Peyer's patch (tissue), 4 donors: ENCODE measurements around the gene POLR2L. TPM values are rescaled to one million over a fixed set of nuclear protein-coding genes. Genes with fewer than 3 reads are reported as not detected.

Source experiments
- DNase-seq, 3 donors: peaks; one replicate each; pipeline ENCODE4 v3.0.0-alpha.2; 2017 to 2019
- H3K27ac ChIP-seq, 4 donors: fragments of 200-600 bp; sonication (generic); one replicate each; pipeline ENCODE4 v1.5.1; 2016 to 2019
- H3K27me3 ChIP-seq, 2 donors: fragments of 200-600 bp; sonication (generic); one replicate each; pipeline ENCODE4 v1.5.1; 2019
- H3K36me3 ChIP-seq, 3 donors: fragments of 200-600 bp; sonication (generic); one replicate each; pipeline ENCODE4 v1.5.1; 2016 to 2019
- H3K4me1 ChIP-seq, 4 donors: fragments of 200-600 bp; sonication (generic); one replicate each; pipeline ENCODE4 v1.5.1; 2016 to 2019
- H3K4me3 ChIP-seq, 4 donors: fragments of 200-600 bp; sonication (generic); 1 replicate in 3 of 4; 2 replicates in 1 of 4; pipeline ENCODE4 v1.5.1; 2016 to 2019; ENCODE audit warnings: mild to moderate bottlenecking in 1 of 4
- H3K9me3 ChIP-seq, 4 donors: fragments of 200-600 bp; sonication (generic); one replicate each; pipeline ENCODE4 v1.5.1; 2016 to 2019; ENCODE audit warnings: mild to moderate bottlenecking in 1 of 4
- POLR2A ChIP-seq, 2 donors: fragments of 450-650 bp; IDR thresholded peaks; one replicate each; pipeline ENCODE4 v1.5.1; 2017; ENCODE audit warnings: antibody characterized with exemption in 2 of 2, mild to moderate bottlenecking in 2 of 2, moderate library complexity in 2 of 2
- total RNA-seq, 4 donors: library from RNA; depleted of rRNA; stranded (reverse); fragments of >200 nt; gene quantifications; one replicate each; pipeline ENCODE4 v1.1.0, GENCODE V29; 2016
- TF ChIP-seq, protein P1 (sequence below), 6 experiments: fragments of 450-650 bp in 4 of 6; fragments of 200-600 bp in 2 of 6; sonication (generic) in 1 of 6; IDR thresholded peaks; one replicate each; pipeline ENCODE4 v1.5.1; 2017 to 2019; ENCODE audit warnings: antibody characterized with exemption in 6 of 6, mild to moderate bottlenecking in 3 of 6, moderate library complexity in 1 of 6

The POLR2L gene
- total RNA-seq, 4 donors from 2014 or later = 37.8 to 67.1 (median 44.8) TPM

- Histone ChIP-seq H3K36me3 (no peaks in the 10 kb centered on the region), H3K9me3 (no peaks in the 10 kb centered on the region)
Measured at GRCh38 chr11:863910-864827, 21.8 kb upstream of the POLR2L start.

GRCh38 chr11:863023-863909, 20.9 kb upstream of the POLR2L start:
- H3K4me1 ChIP-seq = peaks cover 0 to 26% (median 0%) of the 10 kb centered on the region in 4 donors
- no peak overlapping the region for H3K4me3 ChIP-seq
- TF ChIP-seq, protein P1, sequence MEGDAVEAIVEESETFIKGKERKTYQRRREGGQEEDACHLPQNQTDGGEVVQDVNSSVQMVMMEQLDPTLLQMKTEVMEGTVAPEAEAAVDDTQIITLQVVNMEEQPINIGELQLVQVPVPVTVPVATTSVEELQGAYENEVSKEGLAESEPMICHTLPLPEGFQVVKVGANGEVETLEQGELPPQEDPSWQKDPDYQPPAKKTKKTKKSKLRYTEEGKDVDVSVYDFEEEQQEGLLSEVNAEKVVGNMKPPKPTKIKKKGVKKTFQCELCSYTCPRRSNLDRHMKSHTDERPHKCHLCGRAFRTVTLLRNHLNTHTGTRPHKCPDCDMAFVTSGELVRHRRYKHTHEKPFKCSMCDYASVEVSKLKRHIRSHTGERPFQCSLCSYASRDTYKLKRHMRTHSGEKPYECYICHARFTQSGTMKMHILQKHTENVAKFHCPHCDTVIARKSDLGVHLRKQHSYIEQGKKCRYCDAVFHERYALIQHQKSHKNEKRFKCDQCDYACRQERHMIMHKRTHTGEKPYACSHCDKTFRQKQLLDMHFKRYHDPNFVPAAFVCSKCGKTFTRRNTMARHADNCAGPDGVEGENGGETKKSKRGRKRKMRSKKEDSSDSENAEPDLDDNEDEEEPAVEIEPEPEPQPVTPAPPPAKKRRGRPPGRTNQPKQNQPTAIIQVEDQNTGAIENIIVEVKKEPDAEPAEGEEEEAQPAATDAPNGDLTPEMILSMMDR (IDR thresholded peaks at IDR 0.05) = no peak
- no peak for TF ChIP-seq POLR2A (IDR thresholded peaks at IDR 0.05)
- H3K27me3 ChIP-seq = peaks cover 0 to 4% of the 10 kb centered on the region in 2 donors
- H3K36me3 ChIP-seq = no peaks in the 10 kb centered on the region
- no peak overlapping the region for H3K27ac ChIP-seq
- no peaks in the 10 kb centered on the region for H3K9me3 ChIP-seq
- no peak for DNase-seq

More at GRCh38 chr11:863910-864827, 21.8 kb upstream of the POLR2L start:
- Histone ChIP-seq H3K27me3 (peaks cover 0 to 4% of the 10 kb centered on the region in 2 donors), H3K4me3 (no peak overlapping the region), H3K27ac (no peak overlapping the region), H3K4me1 (peaks cover 0 to 21% (median 0%) of the 10 kb centered on the region in 4 donors)
- TF ChIP-seq, protein P1 (IDR thresholded peaks at IDR 0.05) = no peak
- TF ChIP-seq POLR2A (IDR thresholded peaks at IDR 0.05) = no peak
- DNase-seq = no peak

GRCh38 chr11:862696-863022, 20.3 kb upstream of the POLR2L start:
- no peak overlapping the region for H3K27ac ChIP-seq
- no peaks in the 10 kb centered on the region for H3K9me3 ChIP-seq
- TF ChIP-seq POLR2A (IDR thresholded peaks at IDR 0.05) = no peak
- TF ChIP-seq, protein P1 (IDR thresholded peaks at IDR 0.05) = no peak
- peaks cover 0 to 26% (median 0%) of the 10 kb centered on the region in 4 donors for H3K4me1 ChIP-seq
- H3K4me3 ChIP-seq = no peak overlapping the region
- no peak for DNase-seq
- H3K36me3 ChIP-seq = no peaks in the 10 kb centered on the region
- peaks cover 0 to 4% of the 10 kb centered on the region in 2 donors for H3K27me3 ChIP-seq

GRCh38 chr11:862081-862661, 19.8 kb upstream of the POLR2L start:
- no peak for DNase-seq
- H3K27ac ChIP-seq = no peak overlapping the region
- H3K9me3 ChIP-seq = no peaks in the 10 kb centered on the region
- H3K27me3 ChIP-seq = peaks cover 0 to 4% of the 10 kb centered on the region in 2 donors
- TF ChIP-seq POLR2A (IDR thresholded peaks at IDR 0.05) = no peak
- H3K4me1 ChIP-seq = peaks cover 0 to 26% (median 0%) of the 10 kb centered on the region in 4 donors
- no peaks in the 10 kb centered on the region for H3K36me3 ChIP-seq
- H3K4me3 ChIP-seq = no peak overlapping the region

- no peaks in the 10 kb centered on the region for H3K9me3 ChIP-seq
- DNase-seq = no peak
- peaks cover 0 to 26% (median 0%) of the 10 kb centered on the region in 4 donors for H3K4me1 ChIP-seq
- TF ChIP-seq POLR2A (IDR thresholded peaks at IDR 0.05) = no peak
- TF ChIP-seq, protein P1 (IDR thresholded peaks at IDR 0.05) = no peak
- H3K4me3 ChIP-seq = no peak overlapping the region
- no peaks in the 10 kb centered on the region for H3K36me3 ChIP-seq
- H3K27ac ChIP-seq = no peak overlapping the region
- peaks cover 0 to 4% of the 10 kb centered on the region in 2 donors for H3K27me3 ChIP-seq
Measured at GRCh38 chr11:861105-861479, 18.8 kb upstream of the POLR2L start.
